Esophagus squamous epithelium (tissue), 4 donors: Measurements from ENCODE around the gene CMTR1.

ENCODE experiments used
- POLR2A ChIP-seq, 4 donors: fragments of 450-650 bp; IDR thresholded peaks; one replicate each; pipeline ENCODE4 v1.6.1; 2017; ENCODE audit warnings: antibody characterized with exemption in 4 of 4, mild to moderate bottlenecking in 4 of 4, moderate library complexity in 3 of 4
- TF ChIP-seq, protein P1 (sequence below), 6 experiments: fragments of 450-650 bp in 4 of 6; fragments of 200-600 bp in 2 of 6; sonication (generic) in 2 of 6; IDR thresholded peaks; one replicate each; pipeline ENCODE4 v1.5.1; 2016 to 2019; ENCODE audit warnings: antibody characterized with exemption in 6 of 6, mild to moderate bottlenecking in 4 of 6, moderate library complexity in 4 of 6

- TF ChIP-seq, protein P1, sequence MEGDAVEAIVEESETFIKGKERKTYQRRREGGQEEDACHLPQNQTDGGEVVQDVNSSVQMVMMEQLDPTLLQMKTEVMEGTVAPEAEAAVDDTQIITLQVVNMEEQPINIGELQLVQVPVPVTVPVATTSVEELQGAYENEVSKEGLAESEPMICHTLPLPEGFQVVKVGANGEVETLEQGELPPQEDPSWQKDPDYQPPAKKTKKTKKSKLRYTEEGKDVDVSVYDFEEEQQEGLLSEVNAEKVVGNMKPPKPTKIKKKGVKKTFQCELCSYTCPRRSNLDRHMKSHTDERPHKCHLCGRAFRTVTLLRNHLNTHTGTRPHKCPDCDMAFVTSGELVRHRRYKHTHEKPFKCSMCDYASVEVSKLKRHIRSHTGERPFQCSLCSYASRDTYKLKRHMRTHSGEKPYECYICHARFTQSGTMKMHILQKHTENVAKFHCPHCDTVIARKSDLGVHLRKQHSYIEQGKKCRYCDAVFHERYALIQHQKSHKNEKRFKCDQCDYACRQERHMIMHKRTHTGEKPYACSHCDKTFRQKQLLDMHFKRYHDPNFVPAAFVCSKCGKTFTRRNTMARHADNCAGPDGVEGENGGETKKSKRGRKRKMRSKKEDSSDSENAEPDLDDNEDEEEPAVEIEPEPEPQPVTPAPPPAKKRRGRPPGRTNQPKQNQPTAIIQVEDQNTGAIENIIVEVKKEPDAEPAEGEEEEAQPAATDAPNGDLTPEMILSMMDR (IDR thresholded peaks at IDR 0.05): no peak
- TF ChIP-seq POLR2A (IDR thresholded peaks at IDR 0.05): no peak
Measured at GRCh38 chr6:37531026-37531425, 98.0 kb downstream of the CMTR1 start.
